NCI-H1436 treated with DMSO at 0.1 percent for 48 hours (cell line): Measurements from ENCODE around the gene ANKHD1.
A peak's percentile ranks its signal among the peaks of the same experiment; 100 is the strongest.

Experiments
- DNase-seq: peaks from one replicate; lab custom pipeline; 2025; lab: John Stamatoyannopoulos, UW

The ANKHD1 gene, protein sequence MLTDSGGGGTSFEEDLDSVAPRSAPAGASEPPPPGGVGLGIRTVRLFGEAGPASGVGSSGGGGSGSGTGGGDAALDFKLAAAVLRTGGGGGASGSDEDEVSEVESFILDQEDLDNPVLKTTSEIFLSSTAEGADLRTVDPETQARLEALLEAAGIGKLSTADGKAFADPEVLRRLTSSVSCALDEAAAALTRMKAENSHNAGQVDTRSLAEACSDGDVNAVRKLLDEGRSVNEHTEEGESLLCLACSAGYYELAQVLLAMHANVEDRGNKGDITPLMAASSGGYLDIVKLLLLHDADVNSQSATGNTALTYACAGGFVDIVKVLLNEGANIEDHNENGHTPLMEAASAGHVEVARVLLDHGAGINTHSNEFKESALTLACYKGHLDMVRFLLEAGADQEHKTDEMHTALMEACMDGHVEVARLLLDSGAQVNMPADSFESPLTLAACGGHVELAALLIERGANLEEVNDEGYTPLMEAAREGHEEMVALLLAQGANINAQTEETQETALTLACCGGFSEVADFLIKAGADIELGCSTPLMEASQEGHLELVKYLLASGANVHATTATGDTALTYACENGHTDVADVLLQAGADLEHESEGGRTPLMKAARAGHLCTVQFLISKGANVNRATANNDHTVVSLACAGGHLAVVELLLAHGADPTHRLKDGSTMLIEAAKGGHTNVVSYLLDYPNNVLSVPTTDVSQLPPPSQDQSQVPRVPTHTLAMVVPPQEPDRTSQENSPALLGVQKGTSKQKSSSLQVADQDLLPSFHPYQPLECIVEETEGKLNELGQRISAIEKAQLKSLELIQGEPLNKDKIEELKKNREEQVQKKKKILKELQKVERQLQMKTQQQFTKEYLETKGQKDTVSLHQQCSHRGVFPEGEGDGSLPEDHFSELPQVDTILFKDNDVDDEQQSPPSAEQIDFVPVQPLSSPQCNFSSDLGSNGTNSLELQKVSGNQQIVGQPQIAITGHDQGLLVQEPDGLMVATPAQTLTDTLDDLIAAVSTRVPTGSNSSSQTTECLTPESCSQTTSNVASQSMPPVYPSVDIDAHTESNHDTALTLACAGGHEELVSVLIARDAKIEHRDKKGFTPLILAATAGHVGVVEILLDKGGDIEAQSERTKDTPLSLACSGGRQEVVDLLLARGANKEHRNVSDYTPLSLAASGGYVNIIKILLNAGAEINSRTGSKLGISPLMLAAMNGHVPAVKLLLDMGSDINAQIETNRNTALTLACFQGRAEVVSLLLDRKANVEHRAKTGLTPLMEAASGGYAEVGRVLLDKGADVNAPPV (N-terminal part only)

DNA sequence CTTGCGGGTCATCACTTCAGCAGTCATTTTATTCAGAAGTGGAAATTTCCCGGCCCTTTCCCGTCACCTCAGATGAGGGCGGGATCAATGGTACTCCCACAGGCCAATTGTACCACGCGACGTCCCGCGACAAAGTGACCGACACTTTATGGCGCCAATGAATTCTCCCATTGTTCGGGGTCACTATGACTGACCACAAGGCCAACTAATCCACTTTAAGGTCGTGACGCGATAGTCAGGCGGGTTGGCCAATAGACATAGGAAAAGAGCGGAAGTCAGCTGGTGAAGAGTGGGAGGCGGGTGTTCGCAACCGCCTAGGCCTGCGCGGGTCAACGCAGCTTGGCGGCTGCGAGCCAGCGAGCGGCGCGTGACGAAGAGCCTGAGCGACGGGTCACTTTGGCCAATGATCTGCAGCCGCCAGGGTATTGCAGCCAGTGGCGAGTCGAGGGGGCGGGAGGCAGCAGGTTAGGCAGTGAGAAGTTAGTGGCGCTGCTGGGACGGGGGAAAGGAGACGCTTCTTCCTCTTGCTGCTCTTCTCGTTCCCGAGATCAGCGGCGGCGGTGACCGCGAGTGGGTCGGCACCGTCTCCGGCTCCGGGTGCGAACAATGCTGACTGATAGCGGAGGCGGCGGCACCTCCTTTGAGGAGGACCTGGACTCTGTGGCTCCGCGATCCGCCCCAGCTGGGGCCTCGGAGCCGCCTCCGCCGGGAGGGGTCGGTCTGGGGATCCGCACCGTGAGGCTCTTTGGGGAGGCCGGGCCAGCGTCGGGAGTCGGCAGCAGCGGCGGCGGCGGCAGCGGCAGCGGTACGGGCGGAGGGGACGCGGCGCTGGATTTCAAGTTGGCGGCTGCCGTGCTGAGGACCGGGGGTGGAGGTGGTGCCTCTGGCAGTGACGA lies at the start of gene ANKHD1:
Gene ANKHD1, plus strand, starts transcription at position 472 of the 896 bp plus-strand sequence. Its CDS starts 135 bp downstream, at position 607.
- peak; percentile 99 for DNase-seq

DNA sequence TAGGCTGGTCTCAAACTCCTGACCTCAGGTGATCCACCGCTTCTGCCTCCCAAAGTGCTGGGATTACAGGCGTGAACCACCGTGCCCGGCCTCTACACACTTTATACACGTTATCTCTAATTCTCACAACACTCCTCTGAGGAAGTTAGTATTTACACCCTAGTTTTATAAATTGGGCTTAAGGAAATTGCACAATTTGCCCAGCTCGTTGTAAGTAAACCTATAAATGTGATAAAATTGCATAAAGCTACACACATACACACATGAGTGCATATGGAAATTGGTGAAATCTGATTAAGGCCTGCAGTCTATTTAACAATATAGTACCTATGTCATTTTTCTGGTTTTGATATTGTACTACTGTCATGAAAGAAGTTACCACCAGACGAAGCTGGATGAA lies 46.1 kb upstream of the ANKHD1 start:
- no peak for DNase-seq

DNA sequence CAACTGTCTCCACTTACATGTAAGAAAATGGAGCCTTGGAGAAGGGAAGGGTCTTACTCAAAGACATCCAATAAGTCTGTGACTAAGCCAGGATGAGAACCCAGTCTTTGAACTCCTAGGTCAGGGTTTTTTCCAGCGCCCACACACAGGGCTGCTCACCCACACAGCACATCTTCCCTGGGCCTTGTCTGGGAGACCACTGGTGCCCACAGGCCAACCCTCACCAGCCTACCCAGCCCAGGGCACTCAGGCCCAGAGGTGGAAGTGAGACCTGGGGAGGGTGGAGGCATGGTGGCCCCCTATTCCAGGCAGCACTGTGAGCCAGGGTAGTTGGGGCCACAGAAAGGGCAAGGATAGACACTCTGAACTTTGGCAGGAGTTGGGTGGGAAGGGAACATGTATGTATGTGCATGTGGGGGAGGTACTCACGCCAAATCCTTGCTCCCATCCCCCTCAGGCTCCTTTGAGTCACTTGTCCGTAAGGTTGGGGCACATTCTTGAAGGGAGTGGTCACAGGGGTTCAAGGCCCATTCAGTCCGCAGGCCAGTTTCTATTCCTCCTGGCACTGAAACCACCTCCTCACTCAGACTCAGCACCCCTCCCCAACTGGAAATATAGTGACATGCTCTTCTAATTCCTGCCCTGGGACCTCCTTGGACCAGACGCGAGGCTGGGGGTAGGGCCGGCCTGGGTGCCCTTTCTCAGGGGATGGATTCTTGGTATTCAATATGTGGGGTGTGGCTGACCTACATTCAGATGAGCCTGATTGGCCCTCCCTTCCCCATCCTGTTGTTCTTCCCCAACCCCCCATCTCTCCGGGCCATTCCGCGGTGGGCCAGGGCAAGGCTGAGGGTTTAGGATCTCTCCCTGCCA lies 44.5 kb upstream of the ANKHD1 start:
- no peak for DNase-seq

DNA sequence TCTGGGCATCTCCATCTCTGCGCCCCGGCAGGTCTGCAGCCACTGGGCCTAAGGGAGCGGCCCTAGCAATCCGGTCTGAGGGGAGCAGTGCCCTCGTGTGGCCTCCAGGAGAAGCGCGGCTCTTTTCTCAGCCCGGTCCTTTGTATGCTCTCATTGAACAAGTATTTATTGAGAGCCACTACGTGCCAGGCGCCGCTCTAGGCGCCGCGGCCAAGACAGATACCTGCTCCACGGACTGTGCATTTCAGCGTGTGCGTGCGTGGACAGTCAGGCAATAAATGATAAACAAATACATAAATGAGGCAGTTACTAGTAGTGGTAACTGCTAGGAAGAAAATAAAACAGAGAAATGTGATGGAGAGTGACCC lies 43.9 kb upstream of the ANKHD1 start:
- peak; percentile 70 for DNase-seq

DNA sequence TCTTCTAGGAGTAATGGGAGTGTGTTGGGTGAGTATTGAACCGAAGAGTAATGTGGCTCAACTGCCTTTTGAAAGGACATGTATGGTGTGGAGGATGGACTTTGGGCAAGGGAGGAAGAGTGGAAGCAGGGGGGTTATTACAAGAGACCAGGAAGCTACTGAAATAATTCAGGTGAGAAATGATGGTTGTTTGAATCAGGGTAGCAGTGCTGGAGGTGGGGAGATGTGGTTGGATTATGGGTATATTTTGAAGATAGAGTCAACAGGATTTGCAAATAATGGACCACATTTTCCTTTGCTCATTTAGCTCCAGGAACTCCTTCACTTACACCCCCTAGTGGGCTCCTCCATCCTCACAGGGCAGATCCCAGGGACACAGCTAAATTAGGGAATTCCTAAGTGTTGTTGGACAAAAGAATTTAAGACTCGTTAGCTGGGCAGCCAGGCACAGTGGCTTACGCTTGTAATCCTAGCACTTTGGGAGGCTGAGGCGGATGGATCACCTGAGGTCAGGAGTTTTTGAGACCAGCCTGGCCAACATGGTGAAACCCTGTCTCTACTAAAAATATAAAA lies 42.8 kb upstream of the ANKHD1 start:
- DNase-seq, result no peak

DNA sequence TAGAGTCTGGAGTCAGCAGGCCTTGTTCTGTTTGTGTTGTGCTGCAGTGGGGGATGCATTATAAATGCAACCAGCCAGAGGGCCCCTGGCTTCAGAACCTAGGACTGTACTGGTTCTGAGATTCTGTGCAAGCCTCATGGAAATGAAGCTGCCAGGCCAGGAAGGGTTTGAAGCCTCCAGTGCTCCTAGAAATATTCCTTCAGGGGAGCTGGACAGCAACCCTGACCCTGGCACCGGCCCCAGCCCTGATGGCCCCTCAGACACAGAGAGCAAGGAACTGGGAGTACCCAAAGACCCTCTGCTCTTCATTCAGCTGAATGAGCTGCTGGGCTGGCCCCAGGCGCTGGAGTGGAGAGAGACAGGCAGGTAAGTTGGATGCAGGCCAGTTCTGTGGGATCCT lies 41.5 kb upstream of the ANKHD1 start, which contains the start of gene SLC4A9:
Gene SLC4A9, plus strand, starts transcription at position 94 of the 400 bp plus-strand sequence. Its CDS starts 43 bp downstream, at position 137.
- no peak for DNase-seq

DNA sequence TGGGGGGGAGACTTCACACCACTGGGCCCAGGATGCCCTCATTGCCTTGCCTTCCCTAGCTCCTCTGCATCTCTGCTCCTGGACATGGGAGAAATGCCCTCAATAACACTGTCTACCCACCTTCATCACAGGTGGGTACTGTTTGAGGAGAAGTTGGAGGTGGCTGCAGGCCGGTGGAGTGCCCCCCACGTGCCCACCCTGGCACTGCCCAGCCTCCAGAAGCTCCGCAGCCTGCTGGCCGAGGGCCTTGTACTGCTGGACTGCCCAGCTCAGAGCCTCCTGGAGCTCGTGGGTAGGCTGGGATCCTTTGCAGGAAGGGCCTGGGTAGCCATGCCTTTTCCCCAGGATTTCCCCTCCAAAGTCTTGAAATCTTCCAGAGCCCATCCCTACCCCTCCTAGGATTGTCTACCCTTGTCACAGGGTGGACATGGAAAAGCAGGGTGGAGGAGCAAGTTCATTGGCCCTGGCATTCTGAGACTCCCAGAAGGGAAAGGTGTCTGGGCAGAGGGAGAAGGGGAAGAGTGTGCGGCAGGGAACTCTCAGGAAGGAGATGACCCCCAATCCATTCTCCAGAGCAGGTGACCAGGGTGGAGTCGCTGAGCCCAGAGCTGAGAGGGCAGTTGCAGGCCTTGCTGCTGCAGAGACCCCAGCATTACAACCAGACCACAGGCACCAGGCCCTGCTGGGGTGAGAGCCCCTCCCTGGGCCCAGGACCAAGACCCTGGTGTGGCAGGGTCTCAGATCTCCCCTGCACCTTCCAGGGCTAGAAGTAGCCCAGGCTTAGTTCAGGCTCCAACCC lies 40.8 kb upstream of the ANKHD1 start:
- no peak for DNase-seq

DNA sequence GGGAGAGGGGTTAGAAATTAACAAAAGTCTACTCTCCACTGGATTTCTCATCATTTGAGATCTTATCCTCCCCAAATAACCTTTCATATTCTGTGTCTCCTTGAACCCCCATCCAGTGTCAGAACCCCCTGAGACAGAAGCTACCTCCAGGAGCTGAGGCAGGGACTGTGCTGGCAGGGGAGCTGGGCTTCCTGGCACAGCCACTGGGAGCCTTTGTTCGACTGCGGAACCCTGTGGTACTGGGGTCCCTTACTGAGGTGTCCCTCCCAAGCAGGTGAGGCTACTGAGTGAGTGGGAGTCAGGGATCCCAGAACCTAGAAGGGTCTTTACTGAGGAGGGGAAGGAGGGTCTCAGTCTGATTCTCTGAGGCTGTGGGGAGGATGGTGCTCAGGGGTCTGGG lies 39.7 kb upstream of the ANKHD1 start:
- DNase-seq, result no peak

DNA sequence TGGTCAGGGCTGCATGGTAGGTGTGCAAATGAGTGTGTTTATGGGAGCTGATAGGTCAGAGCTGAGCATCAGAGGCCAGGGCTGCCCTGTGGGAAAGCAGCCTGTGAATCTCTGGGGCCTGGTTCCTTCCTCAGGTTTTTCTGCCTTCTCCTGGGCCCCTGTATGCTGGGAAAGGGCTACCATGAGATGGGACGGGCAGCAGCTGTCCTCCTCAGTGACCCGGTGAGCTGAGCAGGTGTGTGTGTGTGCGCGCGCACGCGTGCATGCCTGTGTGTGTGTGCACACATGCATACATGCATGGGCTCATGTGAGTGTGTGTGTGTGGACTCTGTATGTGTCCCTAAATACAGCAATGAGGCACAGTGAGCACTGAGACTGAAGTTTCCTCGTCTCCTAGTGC lies 39.3 kb upstream of the ANKHD1 start:
- DNase-seq, result no peak

DNA sequence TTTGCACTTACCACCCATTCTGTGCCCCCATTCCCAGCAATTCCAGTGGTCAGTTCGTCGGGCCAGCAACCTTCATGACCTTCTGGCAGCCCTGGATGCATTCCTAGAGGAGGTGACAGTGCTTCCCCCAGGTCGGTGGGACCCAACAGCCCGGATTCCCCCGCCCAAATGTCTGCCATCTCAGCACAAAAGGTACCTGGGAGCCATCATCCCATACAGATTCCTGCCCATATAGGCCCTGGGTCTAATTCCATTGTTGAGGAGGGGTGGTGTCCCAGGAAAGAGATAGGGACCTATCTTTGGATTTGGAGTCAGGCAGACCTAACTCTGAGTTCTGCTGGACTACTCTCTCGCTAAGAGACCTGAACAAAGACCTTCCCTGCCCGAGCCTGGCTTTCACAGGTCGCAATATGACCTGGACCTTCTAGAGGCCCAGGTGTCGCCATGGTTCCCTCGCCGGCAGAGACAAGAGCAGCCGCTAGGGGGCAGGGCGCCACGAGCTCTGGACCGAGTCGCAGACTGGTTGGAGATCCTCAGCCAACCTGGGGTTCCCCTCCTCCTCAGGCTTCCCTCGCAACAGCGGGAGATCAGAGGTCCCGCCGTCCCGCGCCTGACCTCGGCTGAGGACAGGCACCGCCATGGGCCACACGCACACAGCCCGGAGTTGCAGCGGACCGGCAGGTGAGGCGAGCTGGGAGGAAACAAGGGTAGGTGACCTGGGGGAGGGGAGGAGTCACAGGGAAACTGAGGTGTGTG lies 38.6 kb upstream of the ANKHD1 start:
- no peak for DNase-seq

DNA sequence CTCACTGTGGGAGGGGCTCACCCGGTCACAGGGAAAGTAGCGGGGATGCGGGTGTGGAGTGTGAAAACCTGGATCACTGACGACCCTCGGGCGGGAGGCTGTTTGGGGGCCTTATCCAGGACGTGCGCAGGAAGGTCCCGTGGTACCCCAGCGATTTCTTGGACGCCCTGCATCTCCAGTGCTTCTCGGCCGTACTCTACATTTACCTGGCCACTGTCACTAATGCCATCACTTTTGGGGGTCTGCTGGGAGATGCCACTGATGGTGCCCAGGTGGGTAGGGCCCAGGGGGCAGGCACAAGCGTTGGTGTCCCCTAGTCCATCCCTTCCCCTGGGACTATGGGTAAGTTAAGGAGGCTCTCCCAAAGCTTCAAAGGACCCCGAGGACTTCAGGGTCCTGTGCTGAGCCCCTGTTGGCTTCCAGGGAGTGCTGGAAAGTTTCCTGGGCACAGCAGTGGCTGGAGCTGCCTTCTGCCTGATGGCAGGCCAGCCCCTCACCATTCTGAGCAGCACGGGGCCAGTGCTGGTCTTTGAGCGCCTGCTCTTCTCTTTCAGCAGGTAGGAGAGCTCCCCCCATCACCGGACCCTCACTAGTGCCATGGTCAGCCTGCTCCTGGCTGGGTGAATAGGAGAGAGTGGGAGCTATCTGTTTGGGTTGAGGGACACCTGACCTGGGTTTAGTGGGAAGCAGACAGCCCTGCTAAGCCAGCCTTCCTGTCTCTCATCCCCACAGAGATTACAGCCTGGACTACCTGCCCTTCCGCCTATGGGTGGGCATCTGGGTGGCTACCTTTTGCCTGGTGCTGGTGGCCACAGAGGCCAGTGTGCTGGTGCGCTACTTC lies 37.8 kb upstream of the ANKHD1 start:
- no peak for DNase-seq

DNA sequence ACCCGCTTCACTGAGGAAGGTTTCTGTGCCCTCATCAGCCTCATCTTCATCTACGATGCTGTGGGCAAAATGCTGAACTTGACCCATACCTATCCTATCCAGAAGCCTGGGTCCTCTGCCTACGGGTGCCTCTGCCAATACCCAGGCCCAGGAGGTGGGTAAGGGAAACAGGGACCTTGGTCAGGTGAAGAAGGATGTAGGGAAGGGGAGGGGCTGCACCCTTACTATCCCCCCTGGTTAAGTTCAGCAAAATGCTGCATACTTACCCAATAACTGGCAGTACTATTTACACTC lies 37.2 kb upstream of the ANKHD1 start:
- DNase-seq, result no peak

DNA sequence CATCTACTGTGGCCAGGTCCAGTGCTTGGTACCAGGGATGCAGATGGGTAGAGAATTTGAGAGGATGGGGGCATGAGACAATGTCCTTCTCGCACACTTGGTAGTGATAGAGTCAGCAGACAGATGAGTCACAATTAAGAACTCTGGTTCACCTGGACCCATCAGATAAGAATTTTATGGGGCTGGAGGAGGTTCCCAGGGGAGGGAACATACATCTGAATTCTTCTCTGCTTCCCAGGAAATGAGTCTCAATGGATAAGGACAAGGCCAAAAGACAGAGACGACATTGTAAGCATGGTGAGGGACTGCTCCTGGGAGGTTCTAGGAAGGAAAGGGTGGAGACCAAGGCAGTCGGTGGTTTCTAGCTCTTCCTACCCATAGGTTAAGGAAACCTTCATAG lies 36.4 kb upstream of the ANKHD1 start:
- DNase-seq, result no peak

DNA sequence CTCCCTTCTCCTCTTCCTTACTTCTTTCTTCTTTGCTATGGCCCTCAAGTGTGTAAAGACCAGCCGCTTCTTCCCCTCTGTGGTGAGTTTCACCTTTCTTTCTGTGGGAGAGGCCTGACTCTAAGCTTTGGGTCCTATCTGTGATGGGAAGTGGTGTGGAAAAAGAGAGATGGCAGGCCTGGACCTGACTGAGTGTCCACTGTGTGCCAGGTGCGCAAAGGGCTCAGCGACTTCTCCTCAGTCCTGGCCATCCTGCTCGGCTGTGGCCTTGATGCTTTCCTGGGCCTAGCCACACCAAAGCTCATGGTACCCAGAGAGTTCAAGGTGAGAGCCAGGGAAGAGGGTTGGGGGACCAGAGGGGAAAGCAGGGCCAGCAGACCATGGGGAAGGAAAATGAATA lies 35.7 kb upstream of the ANKHD1 start:
- no peak for DNase-seq

DNA sequence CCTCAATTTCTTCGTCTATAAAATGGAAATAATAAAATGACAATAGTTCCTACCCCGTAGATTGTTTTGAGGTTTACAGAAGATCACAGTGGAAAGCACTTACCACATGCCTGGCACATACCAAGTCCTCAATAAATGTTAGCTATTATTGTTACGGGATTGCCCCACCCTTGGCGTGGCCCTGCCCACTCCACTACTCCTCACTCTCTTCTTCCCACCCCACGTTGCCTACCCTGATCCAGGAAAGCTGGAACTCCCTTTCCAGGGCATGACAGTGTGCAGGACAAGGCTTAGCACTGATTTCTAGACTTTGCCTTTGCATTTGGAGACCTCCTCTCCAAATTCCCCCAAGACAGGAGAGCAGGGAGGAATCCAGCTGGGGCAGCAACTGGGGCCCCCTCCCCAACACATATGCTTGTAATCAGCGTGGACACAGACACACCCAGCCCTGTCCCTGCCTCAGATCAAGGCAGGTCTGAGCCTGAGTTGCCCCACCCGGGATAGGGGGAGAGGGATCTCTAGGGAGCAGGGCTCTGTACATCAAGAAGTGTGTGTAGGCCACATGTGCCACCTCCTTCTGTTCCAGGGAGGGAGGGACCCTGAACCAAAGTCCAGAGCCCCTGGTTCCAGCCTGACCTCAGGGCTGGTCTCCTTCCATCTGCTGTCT lies 34.9 kb upstream of the ANKHD1 start:
- no peak for DNase-seq

DNA sequence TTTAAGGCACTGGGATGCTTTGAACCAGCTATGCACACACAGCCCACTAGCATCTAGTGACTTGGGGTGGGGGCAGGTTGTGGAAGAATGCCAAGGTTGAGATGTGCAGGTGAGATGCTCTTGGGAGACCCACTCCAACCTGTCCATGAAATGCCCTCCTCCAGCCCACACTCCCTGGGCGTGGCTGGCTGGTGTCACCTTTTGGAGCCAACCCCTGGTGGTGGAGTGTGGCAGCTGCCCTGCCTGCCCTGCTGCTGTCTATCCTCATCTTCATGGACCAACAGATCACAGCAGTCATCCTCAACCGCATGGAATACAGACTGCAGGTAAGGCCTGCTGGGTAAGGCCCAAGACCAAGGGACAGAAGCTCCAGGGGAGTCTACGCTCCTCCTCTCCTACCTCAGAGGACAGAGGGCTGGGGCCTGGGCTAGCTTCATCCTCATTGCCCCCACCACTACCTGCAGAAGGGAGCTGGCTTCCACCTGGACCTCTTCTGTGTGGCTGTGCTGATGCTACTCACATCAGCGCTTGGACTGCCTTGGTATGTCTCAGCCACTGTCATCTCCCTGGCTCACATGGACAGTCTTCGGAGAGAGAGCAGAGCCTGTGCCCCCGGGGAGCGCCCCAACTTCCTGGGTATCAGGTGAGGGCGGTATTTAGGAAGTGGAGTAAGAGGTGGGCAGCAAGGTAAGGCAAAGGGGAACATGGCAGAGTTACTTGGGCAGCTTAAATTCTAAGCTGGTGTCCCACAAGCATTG lies 34.2 kb upstream of the ANKHD1 start:
- no peak for DNase-seq
